Stimulated activated CD4-positive, alpha-beta T cell treated with anti-CD3 and anti-CD28 coated beads, Interleukin-2, amount 100 ng/mL, for 48 hours (primary cell): Measurements from ENCODE around the gene FBXO40.
"Not testable (repeated sequence)": the region's sequence is repeated elsewhere in the genome, so short reads cannot be mapped to it uniquely, and the experiment has no call there.

Experiments
- DNase-seq, 2 donors: peaks; one replicate each; pipeline ENCODE4 v3.0.0-alpha.2; 2020

The FBXO40 gene

GRCh38 chr3:121592856-121593702, at the start of gene FBXO40:
TSS of gene FBXO40 (plus strand) at chr3:121593379. CDS start at chr3:121620576, 27,197 bp downstream.
- no peak for DNase-seq

GRCh38 chr3:121545049-121545573, 48.1 kb upstream of the FBXO40 start:
- DNase-seq: peak in 1 of 2 donors; percentile 8

- DNase-seq: peak; percentile 75 to 79
Measured at GRCh38 chr3:121545574-121546455, 47.4 kb upstream of the FBXO40 start, which contains the start of gene POLQ. TSS of gene POLQ (minus strand) at chr3:121545988. CDS start at chr3:121545877, 111 bp downstream.

GRCh38 chr3:121552379-121552778, 40.8 kb upstream of the FBXO40 start:
- no peak for DNase-seq

- DNase-seq: no peak
Measured at GRCh38 chr3:121552797-121553196, 40.4 kb upstream of the FBXO40 start.

GRCh38 chr3:121557426-121557934, 35.7 kb upstream of the FBXO40 start:
- DNase-seq: no peak

- no peak for DNase-seq
Measured at GRCh38 chr3:121562148-121562547, 31.0 kb upstream of the FBXO40 start.

- DNase-seq: no peak
Measured at GRCh38 chr3:121566773-121567172, 26.4 kb upstream of the FBXO40 start.

- DNase-seq: no peak
Measured at GRCh38 chr3:121567649-121568048, 25.5 kb upstream of the FBXO40 start, which contains the start of gene ARGFX. TSS of gene ARGFX (plus strand) at chr3:121567949. CDS start at chr3:121570714, 2,765 bp downstream.

GRCh38 chr3:121574449-121574848, 18.7 kb upstream of the FBXO40 start:
- DNase-seq: no peak

GRCh38 chr3:121581691-121582090, 11.5 kb upstream of the FBXO40 start:
- DNase-seq: no peak

GRCh38 chr3:121584418-121584817, 8.8 kb upstream of the FBXO40 start:
- no peak for DNase-seq

- DNase-seq: not testable (repeated sequence)
Measured at GRCh38 chr3:121593806-121594205, 627 bp downstream of the FBXO40 start.

GRCh38 chr3:121594850-121595249, 1.7 kb downstream of the FBXO40 start:
- no peak for DNase-seq

- no peak for DNase-seq
Measured at GRCh38 chr3:121595765-121596406, 2.7 kb downstream of the FBXO40 start.

GRCh38 chr3:121598564-121598963, 5.4 kb downstream of the FBXO40 start:
- no peak for DNase-seq

- not testable (repeated sequence) for DNase-seq
Measured at GRCh38 chr3:121599900-121600299, 6.7 kb downstream of the FBXO40 start.

GRCh38 chr3:121601212-121601812, 8.1 kb downstream of the FBXO40 start:
- no peak for DNase-seq

- no peak for DNase-seq
Measured at GRCh38 chr3:121604759-121605158, 11.6 kb downstream of the FBXO40 start.

GRCh38 chr3:121606106-121606505, 12.9 kb downstream of the FBXO40 start:
- DNase-seq: no peak

- DNase-seq: no peak
Measured at GRCh38 chr3:121619691-121620090, 26.5 kb downstream of the FBXO40 start.

- DNase-seq: no peak
Measured at GRCh38 chr3:121621491-121621890, 28.3 kb downstream of the FBXO40 start.
